ENCODE measurements around the gene LRRK1.

Gene LRRK1

DNA sequence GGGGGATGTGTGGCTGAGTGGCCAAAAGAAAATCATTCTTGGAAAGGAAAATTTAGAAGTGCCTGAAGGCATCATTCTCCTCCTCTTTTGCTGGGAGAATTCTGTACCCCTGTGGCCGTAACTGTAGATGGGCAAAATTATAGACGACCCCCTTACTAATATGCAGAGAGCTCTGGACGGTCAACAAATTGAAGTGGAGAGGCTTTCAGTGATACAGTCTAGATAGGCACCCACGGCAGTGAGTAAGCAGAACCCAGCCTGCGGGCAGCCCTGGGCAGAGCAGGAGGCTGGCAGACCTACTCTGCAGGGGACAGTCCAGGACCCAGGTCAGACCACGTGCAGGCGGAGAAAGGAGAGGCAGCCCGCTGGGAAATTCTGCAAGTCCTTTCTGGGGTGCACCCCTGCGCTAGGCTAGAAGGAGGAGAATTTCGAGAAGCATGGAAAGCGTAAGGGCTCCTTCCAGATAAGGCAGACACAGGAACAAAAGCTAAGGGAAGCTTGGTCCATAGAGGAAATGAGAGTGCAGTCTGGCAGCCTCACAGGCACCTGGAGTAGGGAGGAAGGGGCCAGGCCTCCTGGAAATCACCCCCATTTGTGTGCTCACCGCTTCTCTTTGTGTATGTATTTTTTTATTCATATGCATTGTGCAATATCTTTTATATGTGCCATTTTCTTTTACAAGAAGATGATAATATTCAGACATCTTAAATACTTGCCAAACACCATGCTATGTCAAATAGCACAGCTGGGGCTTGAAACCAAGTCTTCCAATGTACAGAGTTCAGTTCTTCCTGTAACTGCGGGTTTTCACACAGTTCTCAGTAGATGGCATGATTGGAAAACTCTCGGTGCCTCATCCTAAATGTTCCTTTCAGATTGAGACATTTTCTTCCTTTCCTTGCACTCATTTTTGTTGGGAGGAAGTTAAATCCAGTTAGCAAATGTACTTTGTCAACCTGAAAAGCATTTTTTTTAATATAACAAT, 40.2 kb downstream of the LRRK1 start:
- Histone ChIP-seq H3F3A (ENCODE audit: insufficient read depth, low read length) (no peaks in the 10 kb centered on the region), H3K9me3 (ENCODE audit: low read length) (no peaks in the 10 kb centered on the region), H3K36me3 (ENCODE audit: insufficient read depth, low read length) (peaks cover 29% of the 10 kb centered on the region), H3K27me3 (ENCODE audit: insufficient read depth, low read length) (no peaks in the 10 kb centered on the region), H3K79me2 (ENCODE audit: insufficient read depth, low read length) (peaks cover 78% of the 10 kb centered on the region), H3K4me3 (ENCODE audit: low read depth, low read length, poor library complexity, severe bottlenecking) (no peak overlapping the region), H3K9me2 (ENCODE audit: low read depth, low read length) (no peaks in the 10 kb centered on the region), H3K27ac (ENCODE audit: low read depth, low read length, poor library complexity, severe bottlenecking) (peak overlapping the region; percentile 11), H3K9ac (ENCODE audit: low read length) (no peak overlapping the region; the same call in none of the 2 replicates), H3K4me1 (ENCODE audit: insufficient read depth, low read length, severe bottlenecking) (peaks cover 54% of the 10 kb centered on the region), H2AFZ (ENCODE audit: low read length) (no peak overlapping the region), H3K4me2 (ENCODE audit: low read length) (no peak overlapping the region; the same call in 1 of the 2 replicates), H4K20me1 (ENCODE audit: insufficient read depth, low read length) (no peaks in the 10 kb centered on the region; the same call in 1 of the 2 replicates)
- TF ChIP-seq EZH2 (IDR thresholded peaks at IDR 0.05; ENCODE audit: borderline replicate concordance, low read length), result no peak
- TF ChIP-seq, protein P1, sequence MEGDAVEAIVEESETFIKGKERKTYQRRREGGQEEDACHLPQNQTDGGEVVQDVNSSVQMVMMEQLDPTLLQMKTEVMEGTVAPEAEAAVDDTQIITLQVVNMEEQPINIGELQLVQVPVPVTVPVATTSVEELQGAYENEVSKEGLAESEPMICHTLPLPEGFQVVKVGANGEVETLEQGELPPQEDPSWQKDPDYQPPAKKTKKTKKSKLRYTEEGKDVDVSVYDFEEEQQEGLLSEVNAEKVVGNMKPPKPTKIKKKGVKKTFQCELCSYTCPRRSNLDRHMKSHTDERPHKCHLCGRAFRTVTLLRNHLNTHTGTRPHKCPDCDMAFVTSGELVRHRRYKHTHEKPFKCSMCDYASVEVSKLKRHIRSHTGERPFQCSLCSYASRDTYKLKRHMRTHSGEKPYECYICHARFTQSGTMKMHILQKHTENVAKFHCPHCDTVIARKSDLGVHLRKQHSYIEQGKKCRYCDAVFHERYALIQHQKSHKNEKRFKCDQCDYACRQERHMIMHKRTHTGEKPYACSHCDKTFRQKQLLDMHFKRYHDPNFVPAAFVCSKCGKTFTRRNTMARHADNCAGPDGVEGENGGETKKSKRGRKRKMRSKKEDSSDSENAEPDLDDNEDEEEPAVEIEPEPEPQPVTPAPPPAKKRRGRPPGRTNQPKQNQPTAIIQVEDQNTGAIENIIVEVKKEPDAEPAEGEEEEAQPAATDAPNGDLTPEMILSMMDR (IDR thresholded peaks at IDR 0.05; ENCODE audit: low read length), result no peak

DNA sequence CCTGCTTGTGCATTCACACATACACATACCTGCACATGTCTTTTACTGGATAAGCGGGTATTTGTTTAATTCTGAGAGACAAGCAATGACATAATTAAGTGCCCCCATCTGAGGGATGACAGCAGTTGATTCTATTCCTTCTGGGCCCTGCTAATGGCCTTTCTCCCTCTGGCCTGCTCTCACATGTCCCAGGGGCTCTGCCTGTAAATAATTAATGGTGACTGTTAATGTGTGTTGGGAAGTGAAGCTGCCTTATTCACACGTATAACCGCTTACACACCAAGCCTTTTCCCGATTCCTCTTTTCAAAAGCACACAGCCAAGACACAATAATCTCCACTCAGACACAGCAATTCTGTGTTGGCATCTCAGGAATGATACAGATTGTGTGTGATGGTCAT, 47.8 kb downstream of the LRRK1 start:
- Histone ChIP-seq H3K79me2 (ENCODE audit: insufficient read depth, low read length) (peaks cover 15% of the 10 kb centered on the region), H3K4me2 (ENCODE audit: low read length) (no peak overlapping the region), H3K4me3 (ENCODE audit: low read depth, low read length, poor library complexity, severe bottlenecking) (no peak overlapping the region), H3K36me3 (ENCODE audit: insufficient read depth, low read length) (peaks cover 72% of the 10 kb centered on the region), H3F3A (ENCODE audit: insufficient read depth, low read length) (no peaks in the 10 kb centered on the region), H4K20me1 (ENCODE audit: insufficient read depth, low read length) (no peaks in the 10 kb centered on the region), H3K9me3 (ENCODE audit: low read length) (no peaks in the 10 kb centered on the region), H3K4me1 (ENCODE audit: insufficient read depth, low read length, severe bottlenecking) (no peaks in the 10 kb centered on the region), H3K9ac (ENCODE audit: low read length) (no peak overlapping the region), H3K27ac (ENCODE audit: low read depth, low read length, poor library complexity, severe bottlenecking) (no peak overlapping the region), H3K27me3 (ENCODE audit: insufficient read depth, low read length) (no peaks in the 10 kb centered on the region), H2AFZ (ENCODE audit: low read length) (no peak overlapping the region), H3K9me2 (ENCODE audit: low read depth, low read length) (no peaks in the 10 kb centered on the region)
- TF ChIP-seq, protein P1 (IDR thresholded peaks at IDR 0.05; ENCODE audit: low read length), result no peak
- TF ChIP-seq EZH2 (IDR thresholded peaks at IDR 0.05; ENCODE audit: borderline replicate concordance, low read length), result no peak

DNA sequence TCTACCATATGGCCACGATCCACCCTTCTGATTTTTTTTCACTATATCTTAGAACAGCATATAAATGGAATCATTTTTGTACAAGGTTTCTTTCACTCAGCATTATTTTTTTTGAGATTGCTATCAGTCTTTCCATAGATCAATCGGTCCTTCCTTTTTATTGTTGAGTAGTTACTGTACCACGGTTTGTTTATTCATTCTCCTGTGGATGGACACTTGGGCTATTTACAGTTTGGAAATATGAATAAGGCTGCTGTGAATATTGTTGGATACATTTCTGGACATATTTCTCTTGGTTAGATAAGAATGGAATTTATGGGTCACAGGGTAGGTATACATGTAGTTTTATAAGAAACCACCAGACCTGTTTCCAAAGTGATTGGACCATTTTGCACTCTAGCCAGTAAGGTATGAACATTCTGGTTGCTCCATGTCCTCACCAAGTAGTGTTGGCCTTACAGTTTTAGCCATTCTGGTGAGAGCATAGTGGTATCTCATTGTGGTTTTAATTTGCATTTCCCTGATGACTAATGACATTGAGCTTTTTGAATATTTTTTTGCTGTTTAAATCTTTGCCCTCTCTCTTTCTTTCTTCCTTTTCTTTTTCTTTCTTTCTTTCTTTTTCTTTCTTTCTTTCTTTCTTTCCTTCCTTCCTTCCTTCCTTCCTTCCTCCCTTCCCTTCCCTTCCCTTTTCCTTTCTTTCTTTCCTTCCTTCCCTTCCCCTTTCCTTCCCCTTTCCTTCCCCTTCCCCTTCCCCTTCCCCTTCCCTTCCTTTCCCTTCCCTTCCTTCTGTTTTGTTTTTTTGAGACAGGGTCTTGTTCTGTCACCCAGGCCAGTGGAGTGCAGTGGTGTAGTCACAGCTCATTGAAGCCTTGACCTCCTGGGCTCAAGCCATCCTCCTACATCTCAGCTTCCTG, 49.2 kb downstream of the LRRK1 start:
- peaks cover 71% of the 10 kb centered on the region for H3K36me3 ChIP-seq (ENCODE audit: insufficient read depth, low read length)
- H3F3A ChIP-seq (ENCODE audit: insufficient read depth, low read length), result no peaks in the 10 kb centered on the region
- H3K9me3 ChIP-seq (ENCODE audit: low read length), result no peaks in the 10 kb centered on the region
- H3K4me1 ChIP-seq (ENCODE audit: insufficient read depth, low read length, severe bottlenecking), result no peaks in the 10 kb centered on the region
- no peak overlapping the region for H3K27ac ChIP-seq (ENCODE audit: low read depth, low read length, poor library complexity, severe bottlenecking)
- no peak overlapping the region for H2AFZ ChIP-seq (ENCODE audit: low read length)
- H3K9me2 ChIP-seq (ENCODE audit: low read depth, low read length), result no peaks in the 10 kb centered on the region
- H3K4me3 ChIP-seq (ENCODE audit: low read depth, low read length, poor library complexity, severe bottlenecking), result no peak overlapping the region
- no peaks in the 10 kb centered on the region for H3K27me3 ChIP-seq (ENCODE audit: insufficient read depth, low read length)
- no peak overlapping the region for H3K9ac ChIP-seq (ENCODE audit: low read length)
- H3K4me2 ChIP-seq (ENCODE audit: low read length), result no peak overlapping the region
- H3K79me2 ChIP-seq (ENCODE audit: insufficient read depth, low read length), result peaks cover 15% of the 10 kb centered on the region
- no peaks in the 10 kb centered on the region for H4K20me1 ChIP-seq (ENCODE audit: insufficient read depth, low read length)
- TF ChIP-seq, protein P1 (IDR thresholded peaks at IDR 0.05; ENCODE audit: low read length), result no peak
- TF ChIP-seq EZH2 (IDR thresholded peaks at IDR 0.05; ENCODE audit: borderline replicate concordance, low read length), result no peak
